Central memory CD4-positive, alpha-beta T cell (primary cell): Measurements from ENCODE around the gene KCNT1.

Source experiments
- DNase-seq: peaks from one replicate; pipeline ENCODE4 v3.0.0; 2022

Gene KCNT1

GRCh38 chr9:135747311-135747710, 45.3 kb downstream of the KCNT1 start:
- no peak for DNase-seq

- DNase-seq, result no peak
These were observed 46.7 kb downstream of the KCNT1 start for GRCh38 chr9:135748676-135749075.

- no peak for DNase-seq
These were observed 47.4 kb downstream of the KCNT1 start for GRCh38 chr9:135749171-135750045.

- DNase-seq, result no peak
These were observed 48.8 kb downstream of the KCNT1 start for GRCh38 chr9:135750786-135751185.

GRCh38 chr9:135751501-135751900, 49.5 kb downstream of the KCNT1 start:
- DNase-seq, result no peak

GRCh38 chr9:135752281-135753204, 50.6 kb downstream of the KCNT1 start:
- DNase-seq, result no peak

GRCh38 chr9:135753391-135754105, 51.6 kb downstream of the KCNT1 start:
- no peak for DNase-seq

GRCh38 chr9:135756576-135756975, 54.6 kb downstream of the KCNT1 start:
- DNase-seq, result no peak

GRCh38 chr9:135757356-135757755, 55.4 kb downstream of the KCNT1 start:
- DNase-seq, result no peak

GRCh38 chr9:135758056-135758455, 56.1 kb downstream of the KCNT1 start:
- no peak for DNase-seq

- no peak for DNase-seq
These were observed 56.9 kb downstream of the KCNT1 start for GRCh38 chr9:135758870-135759269.

GRCh38 chr9:135759676-135760300, 57.8 kb downstream of the KCNT1 start:
- DNase-seq, result no peak

GRCh38 chr9:135760465-135760864, 58.5 kb downstream of the KCNT1 start:
- no peak for DNase-seq

- DNase-seq, result no peak
These were observed 59.3 kb downstream of the KCNT1 start for GRCh38 chr9:135761150-135761844.

- DNase-seq, result no peak
These were observed 59.8 kb downstream of the KCNT1 start for GRCh38 chr9:135761845-135762168.

- DNase-seq, result no peak
These were observed 60.9 kb downstream of the KCNT1 start for GRCh38 chr9:135762921-135763320.

- no peak for DNase-seq
These were observed 61.9 kb downstream of the KCNT1 start for GRCh38 chr9:135763716-135764446.

GRCh38 chr9:135764731-135765130, 62.7 kb downstream of the KCNT1 start:
- no peak for DNase-seq

- no peak for DNase-seq
These were observed 63.4 kb downstream of the KCNT1 start for GRCh38 chr9:135765416-135765815.

GRCh38 chr9:135766251-135766650, 64.3 kb downstream of the KCNT1 start:
- DNase-seq, result no peak

GRCh38 chr9:135766707-135767106, 64.7 kb downstream of the KCNT1 start:
- DNase-seq, result no peak
